HS-27A (cell line): ENCODE measurements around the gene WAC.
A peak's percentile ranks its signal among the peaks of the same experiment; 100 is the strongest.

ENCODE experiments used
- DNase-seq: peaks from one replicate; pipeline ENCODE4 v3.0.0-alpha.2; 2012; ENCODE audit warnings: low read depth, missing footprints

The WAC gene

DNA sequence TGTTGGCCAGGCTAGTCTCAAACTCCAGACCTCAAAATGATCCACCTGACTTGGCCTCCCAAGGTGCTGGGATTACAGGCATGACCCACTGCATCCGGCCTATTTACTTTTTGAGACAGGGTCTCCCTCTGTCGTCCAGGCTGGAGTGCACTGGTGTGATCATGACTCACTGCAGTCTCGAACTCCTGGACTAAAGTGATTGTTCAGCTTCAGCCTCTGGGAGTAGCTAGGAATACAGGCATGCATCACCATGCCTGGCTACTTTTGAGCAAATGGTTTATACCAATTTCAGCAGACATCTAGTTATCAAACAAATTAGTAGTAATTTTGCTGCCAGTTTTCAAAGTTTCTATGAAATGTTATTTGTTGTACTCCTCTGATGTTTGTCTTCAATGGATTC, 2.2 kb upstream of the WAC start:
- DNase-seq = no peak

DNA sequence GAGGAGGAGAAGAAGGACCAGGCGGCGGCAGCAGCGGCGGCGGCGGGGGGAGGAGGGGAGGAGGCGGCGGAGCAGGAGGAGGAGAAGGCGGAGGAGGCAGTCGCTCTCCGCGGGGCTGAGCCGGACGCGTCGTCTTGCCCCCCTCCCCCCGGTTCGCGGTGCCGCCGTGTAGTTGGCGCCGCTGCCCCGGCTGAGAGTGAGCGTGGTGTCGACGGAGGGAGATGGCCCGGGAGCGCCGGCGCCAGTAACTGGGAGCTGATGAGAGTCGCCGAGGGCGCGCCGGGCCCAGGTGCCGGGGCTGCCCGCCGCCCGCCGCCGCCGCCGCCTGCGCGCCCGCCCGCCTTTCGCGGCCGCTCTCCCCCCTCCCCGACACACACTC, 257 bp downstream of the WAC start:
- DNase-seq = no peak

DNA sequence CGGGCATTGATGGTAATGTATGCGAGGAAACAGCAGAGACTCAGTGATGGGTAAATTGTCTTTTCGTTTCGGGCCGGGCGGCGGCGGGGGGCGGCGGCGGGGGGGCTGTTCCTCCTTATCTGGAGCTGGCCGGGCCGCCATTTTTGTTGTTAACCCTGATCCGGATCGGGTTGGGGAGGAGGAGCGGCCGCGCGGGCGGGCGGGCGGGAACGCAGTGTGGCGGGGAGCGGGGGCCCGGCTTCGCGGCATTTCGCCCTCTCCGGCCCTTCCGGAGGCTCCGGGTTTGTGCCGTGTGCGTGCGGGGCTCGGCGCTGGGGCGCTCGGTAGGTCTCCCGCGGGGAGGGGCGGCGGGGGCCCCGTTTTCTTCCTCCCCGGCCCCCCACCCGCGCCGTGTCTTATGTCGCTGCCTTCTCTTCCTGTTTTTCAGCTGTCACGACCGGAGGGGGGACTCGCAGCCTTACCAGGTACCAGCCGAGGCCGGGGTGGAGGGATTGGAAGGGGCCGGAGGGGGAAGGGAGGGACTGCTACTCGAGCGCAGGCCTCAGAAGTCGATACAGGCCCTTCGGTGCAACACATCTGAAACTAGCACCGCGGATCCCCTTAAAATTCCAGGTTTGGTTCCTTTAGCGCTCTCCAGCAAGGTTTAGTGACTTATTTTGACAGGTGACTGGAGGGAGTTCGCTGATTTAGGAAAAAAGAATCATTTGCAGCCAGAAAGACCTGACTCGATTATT, 820 bp downstream of the WAC start:
- peak; percentile 4 for DNase-seq

DNA sequence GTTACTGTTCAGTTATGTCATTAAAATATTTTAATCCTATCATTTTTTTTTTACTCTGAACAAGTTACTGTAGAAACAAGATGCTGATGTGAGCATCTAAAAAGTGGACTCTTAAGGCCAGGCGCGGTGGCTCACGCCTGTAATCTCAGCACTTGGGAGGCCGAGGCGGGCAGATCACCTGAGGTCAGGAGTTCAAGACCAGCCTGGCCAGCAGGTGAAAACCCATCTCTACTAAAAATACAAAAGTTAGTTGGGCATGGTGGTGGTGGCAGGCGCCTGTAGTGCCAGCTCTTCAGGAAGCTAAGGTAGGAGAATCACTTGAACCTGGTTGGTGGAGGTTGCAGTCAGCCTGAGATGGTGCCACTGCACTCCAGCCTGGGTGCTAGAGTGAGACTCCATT, 2.9 kb downstream of the WAC start:
- DNase-seq = no peak

DNA sequence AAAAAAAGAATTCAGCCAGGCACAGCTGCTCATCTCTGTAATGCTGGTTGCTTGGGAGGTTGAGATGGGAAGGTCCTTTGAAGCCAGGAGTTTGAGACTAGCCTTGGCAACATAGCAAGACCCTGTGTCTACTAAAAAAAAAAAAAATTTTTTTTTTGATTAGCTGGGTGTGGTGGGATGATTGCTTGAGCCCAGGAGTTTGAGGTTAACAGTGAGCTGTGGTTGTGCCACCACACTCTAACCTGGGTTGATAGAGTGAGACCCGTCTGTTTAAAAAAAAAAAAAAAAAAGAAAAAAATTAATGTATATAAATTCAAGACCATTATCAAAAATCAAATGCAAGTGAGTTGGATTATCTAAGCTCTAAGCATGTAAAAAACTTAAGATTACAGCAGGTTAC, 5.7 kb downstream of the WAC start:
- no peak for DNase-seq

DNA sequence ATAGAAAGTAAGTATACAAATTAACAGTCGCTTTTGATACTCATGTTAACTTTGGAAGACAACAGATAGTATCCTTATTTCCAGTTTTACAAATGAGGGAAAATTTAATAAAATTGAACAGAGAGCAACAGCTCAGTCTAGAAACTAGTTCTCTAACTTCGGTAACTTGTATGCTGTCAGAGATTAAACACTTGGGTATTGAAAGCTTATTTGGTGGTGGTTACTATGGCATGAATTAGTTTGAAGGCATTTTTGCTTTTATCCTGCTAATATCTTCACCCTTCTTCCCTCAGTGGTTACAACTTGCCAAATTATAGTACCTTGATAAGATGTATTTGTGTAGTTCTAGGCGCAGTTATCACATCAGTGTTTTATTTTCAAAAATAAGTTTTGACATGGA, 7.2 kb downstream of the WAC start:
- no peak for DNase-seq

DNA sequence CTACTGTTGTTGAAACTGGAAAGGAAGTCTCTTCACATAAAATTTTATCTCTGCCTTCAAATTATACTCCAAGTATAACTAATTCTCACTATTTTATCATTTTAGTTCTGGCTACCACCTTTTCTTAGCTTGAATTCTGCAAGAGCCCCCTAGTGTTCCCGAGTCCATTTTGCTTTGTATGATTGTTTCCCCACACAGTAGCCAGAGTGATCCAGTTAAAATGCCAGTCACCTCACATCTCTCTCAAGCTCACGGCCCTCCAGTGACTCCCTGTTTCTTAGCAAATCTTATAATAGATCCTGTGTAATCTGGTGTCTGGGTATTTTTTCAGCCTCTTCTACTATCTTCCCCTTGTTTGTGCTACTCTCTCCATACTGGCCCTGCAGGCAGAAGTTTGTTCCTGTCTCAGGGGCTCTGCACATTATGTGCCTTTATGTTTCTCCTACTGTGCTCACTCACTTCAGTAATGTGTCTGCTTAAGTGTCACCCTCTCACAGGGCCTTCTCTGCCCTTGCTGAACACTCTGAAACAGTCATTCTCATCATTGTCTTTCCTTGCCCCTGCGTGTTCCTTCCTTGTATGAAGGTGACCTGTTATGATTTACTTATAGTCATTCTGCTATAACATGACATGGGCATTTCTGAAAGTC, 8.9 kb downstream of the WAC start:
- no peak for DNase-seq

DNA sequence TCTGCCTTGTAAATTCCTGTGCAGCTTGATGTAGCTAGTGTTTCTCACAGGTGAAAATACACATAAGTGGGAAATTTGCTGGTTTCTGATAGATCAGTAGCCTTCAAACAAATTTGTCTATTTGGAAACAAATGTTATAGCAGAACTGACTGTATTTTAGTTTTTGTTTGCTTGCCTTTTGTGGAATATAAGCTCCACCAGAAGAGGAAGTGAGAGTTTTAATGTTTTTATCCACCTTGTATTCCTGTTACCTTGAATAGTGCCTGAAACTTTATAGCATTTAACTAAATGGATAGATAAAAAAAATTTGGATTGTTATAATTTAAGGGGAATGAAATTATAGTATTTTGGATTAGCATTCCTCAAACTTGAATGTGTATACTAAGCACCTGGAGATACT, 9.8 kb downstream of the WAC start:
- DNase-seq = no peak

DNA sequence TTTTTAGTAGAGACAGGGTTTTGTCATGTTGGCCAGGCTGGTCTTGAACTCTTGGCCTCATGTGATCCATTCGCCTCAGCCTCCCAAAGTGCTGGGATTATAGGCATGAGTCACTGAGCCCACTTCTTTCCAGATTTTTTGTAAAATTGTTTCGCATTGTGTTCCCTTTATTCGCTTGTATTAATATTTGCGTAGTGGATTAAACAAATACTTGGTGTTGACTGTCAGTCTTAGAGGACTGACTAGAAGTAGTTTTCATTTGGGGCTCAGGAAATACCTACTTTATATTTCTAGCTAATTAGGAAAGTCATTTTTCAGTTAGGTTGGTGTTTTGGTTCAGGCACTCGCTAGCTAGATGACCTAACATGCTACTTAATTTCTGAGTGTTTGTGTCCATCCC, 11.1 kb downstream of the WAC start:
- no peak for DNase-seq

DNA sequence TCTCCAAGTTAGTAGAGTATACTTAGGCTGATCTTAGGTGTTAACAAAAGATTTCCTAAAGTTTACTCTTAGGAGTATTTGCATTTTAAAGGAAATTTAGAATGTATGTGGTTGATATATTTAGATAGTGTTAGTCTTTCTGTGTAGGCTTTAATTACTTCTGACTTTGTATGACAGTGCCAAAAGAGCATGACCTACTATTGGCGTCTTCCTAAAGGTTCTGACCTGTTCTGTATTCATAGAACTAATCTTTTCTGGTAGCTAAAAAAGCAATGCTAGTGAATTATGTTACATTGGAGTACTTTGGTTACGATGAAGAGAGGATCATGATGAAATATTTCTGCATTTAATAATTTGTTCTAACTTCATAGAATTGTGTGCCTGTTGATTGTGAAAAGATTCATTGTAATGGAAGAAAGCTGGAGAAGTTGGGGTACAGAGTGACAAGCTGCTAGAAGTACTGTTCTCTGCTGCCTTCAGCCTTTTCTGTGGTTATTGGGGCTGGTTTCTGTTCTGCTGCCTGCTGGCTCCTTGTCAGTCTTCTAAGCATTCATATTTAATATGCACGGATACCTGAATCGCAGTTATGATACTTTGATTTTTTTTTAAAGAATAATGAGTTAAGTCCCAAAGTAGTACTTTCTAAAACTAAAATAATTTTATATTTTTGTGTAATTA, 13.2 kb downstream of the WAC start:
- DNase-seq = no peak

DNA sequence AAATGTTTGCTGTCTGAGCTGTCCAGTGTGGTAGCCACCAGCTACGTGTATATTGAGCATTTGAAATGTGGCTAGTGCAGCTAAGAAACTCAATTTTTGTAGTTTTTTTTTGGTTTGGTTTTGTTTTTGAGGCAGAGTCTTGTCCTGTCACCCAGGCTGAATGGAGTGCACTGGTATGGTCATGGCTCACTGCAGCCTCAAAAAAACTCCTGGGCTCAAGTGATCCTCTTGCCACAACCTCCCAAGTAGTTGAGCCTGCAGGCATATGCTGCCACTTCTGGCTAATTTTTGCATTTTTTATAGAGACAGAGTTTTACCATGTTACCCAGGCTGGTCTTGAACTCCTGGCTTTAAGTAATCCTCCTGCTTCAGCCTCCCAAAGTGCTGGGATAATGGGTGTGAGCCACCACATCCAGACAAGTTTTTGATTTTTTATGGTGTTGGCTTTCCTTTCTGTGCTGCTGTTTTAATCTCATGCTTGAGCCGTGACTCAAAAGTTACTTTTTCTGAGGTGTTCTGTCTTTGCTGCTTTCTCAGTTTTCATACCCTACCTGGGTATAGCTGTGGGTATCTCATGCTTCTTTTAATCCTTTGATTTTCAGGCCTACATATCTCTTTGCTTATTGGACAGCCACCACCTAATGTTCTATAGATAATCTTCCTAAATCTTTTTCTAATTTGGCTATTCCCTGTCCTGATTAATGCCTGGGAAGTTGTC, 16.0 kb downstream of the WAC start:
- no peak for DNase-seq

DNA sequence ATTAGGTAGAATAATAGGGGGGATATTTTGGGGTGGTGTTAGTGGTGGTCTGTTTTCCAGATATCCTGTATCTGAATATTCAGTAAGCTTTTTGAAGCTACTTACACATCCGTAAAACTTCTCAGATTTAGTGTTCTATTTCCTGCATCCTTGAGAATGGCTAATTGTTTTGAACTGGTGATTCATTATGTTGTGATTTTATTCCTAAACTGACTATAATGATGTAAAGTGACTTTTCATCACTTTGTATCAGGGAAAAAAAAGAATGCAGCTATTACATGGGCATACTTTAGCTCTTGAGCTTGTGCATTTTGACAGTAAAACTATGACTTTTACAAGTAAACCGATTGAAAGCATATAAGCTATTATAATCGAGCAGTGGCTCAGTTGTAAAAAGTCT, 18.2 kb downstream of the WAC start:
- DNase-seq = no peak

DNA sequence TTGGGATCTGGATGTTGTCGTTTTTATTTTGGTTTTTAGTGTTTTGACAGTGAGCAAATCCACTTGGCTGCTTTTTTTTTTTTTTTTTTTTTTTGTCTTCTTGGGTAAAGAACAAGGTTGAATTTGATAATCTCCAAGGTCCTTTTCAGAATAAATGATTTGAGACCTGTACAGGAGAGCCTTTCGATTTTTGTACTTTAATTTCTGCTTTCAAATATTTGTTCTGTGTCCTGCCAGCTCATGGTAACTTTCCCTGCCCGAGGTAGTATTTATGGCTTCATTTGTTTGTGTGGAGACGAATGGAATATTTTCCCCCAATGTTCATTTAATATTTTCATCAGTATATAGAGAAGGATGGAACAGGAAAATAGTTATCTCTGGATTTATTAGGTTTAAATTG, 19.9 kb downstream of the WAC start:
- DNase-seq = no peak

DNA sequence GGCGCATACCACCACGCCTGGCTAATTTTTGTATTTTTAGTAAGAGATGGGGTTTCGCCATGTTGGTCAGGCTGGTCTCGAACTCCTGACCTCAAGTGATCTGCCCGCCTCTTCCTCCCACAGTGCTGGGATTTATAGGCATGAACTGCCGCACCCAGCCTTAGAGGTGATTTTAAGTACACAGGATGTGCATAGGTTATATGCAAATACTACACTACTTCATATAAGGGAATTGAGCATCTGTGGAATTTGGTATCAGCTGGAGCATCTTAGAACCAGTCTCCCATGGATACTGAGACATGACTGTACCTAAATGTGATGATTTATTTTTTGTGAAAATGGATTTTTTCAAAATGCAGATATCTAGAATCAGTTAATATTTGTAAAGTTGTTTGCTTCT, 21.1 kb downstream of the WAC start:
- no peak for DNase-seq

DNA sequence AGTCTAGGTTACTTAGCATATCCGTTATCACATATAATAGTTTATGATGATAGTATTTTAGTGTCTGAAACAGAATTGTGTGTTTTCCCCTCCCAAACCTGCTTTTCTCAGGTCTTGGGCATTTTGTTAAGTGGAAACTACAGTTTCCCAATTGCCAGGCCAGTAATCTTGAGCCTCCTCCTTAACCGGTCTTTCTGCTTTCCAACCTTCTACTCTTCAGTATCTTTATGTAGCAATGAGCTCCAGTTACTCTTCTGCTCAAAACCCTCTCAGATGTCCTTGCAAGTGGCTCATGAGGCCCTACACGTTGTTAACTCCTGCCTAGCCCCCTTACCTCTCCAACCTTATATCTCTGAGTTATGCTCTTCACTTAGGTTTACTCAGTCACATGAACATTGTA, 22.0 kb downstream of the WAC start:
- no peak for DNase-seq

DNA sequence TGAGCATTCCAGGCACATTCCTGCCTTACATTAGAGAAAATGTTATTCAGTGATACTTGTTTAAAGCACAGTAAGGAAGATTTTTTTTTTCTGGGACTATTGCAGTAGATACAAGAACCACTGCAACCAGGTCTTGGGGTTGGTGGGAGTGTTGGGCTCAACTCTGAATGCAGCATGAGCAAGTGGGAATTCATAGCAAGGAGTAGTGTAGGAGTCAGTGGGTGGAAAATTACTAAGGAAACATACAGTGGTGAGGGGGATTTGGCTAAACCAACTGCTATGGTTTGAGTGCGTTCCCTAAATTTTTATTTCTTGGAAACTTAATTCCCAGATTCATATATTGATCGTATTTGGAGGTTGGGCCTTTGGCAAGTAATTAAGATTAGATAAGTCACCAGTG, 22.4 kb downstream of the WAC start:
- no peak for DNase-seq

DNA sequence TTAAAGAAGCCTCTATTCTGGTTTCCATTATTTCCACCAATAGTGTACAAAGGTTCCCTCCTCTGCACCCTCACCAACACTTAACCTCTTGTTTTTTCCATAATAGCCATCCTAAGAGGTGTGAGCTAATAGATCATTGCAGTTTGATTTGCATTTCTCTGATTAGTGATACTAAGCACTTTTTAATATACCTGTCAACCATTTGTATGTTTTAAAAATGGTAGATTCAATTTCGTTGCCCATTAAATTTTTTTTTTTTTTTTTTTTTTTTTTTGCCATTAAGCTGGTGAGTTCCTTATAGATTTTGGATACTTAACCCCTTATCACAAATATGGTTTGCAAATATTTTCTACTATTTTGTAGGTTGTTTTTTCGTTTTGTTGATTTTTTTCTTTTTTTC, 23.2 kb downstream of the WAC start:
- DNase-seq = no peak

DNA sequence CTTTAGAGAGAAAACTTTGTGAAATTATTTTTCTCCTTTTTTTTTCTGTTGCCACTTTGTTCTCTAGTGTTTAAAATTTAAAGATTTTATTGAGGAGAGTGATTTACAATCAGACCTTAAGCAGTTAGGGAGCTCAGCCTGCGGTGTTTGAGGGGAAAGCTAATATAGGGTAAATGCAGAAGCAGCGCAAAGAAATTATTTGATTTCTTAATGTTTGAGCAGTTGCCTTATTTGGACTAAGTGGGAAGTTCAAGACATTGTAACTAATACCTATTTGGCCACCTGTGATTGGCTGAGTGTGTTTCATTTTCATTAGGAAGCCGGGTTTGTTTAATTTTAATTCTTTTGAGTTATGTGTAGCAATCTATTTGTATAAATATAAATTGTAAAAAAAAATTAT, 25.3 kb downstream of the WAC start:
- DNase-seq = no peak

DNA sequence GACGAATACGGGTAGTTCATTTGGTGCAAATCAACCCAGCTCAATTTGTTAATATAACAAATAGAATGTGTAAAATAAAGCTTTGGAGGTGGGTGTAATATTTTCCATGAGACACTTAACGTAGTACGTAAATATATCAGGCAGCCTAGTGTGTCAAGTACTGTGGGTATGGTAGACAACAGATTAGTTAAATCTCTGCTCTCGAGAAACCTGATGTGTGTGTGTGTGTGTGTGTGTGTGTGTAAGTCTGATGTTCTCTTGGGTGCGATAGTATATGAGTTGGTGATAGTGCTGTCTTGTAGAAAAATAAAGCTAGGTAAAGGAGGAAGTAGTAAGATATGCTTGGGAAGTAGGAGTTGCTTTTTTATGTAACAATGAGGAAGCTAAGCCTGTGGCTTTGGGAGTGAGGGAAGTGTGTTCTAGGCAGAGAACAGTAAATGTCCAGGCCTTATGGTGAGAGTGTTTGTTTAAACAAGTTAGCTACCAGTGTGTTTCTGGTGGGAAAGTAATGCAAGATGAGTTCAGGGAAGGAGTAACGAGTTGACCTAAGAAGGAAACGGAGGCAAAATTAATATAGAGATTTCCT, 26.1 kb downstream of the WAC start:
- DNase-seq = no peak

DNA sequence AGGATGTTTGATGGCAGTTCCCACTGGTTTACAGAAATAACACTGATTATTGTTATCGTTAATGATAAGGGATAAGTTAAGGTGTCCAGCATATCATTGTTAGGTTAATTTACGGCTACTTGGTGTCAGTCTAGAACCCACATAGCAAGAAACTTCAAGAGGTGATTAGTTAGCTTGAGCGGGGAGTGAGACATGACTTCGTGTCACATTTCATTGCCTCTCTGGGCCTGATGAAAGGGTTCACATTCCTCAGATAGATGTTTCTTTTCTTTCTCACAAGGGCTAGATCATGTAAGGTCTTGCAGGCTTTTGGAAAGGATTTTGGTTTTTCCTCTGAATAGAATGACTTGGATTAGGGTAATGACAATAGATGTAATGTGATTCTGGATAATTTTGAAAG, 26.7 kb downstream of the WAC start:
- DNase-seq = no peak

DNA sequence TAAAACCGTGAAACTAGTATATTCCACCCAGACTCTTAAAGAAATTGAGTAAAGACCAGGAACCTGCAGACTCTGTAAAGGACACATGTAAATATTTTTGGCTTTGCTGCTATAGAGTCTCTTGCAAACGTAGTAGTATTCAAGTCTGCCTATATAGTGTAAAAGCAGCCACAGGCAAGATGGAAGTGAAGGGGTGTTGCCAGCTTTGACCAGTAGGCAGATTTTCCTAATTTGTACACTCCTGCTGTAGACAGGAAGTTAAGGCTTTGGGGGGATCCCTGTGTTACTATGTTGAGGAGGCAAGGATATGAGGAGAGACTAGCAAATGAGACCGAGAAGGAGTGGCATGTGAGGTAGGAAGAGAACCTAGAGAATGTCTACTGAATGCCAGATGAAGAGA, 27.7 kb downstream of the WAC start:
- no peak for DNase-seq

DNA sequence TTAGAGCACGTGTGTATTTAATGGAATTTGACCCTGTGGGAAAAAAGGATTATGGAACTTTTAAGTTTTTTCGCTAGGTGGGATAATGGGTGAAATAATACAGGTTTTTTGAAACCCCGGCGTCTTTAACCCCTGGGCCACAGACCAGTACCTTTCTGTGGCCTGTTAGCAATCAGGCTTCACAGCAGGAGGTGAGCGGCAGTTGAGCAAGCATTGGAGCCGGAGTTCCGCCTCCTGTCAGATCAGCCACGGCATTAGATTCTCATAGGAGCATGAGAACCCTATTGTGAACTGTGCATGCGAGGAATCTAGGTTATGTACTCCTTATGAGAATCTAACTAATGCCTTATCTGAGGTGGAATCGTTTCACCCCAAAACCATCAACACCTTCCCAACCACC, 28.6 kb downstream of the WAC start:
- DNase-seq = no peak

DNA sequence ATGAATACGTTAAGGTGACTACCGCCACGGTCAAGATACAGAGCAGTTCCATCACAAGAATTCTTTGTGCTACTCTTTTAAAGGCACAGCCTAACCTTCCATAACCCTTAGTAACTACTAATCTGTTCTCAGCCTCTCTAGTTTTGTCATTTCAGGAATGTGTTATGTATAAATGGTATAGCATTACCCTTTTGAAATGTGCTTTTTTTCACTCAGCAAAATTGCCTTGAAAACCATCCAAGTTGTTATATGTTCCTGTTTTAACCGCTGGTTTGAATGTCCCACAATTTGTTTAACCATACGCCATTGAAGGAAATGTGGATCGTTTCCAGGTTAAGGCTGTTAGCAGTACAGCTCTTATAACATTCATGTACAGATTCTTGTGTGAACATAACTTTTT, 32.0 kb downstream of the WAC start:
- DNase-seq = no peak
